Cerebellar cortex (tissue), 1 donor: ENCODE data around the gene DGAT2L6.

Experiments
- DNase-seq: peaks from one replicate; pipeline ENCODE4 v3.0.0-alpha.2; 2015; ENCODE audit warnings: low spot score

Gene DGAT2L6

GRCh38 chrX:70176938-70177533 lies at the start of gene DGAT2L6:
Gene DGAT2L6 (plus strand): TSS chrX:70177483. CDS start chrX:70177583, 100 bp downstream.
- no peak for DNase-seq

GRCh38 chrX:70128071-70128470 lies 49.2 kb upstream of the DGAT2L6 start:
- no peak for DNase-seq

GRCh38 chrX:70129816-70130215 lies 47.5 kb upstream of the DGAT2L6 start:
- no peak for DNase-seq

GRCh38 chrX:70132224-70132623 lies 45.1 kb upstream of the DGAT2L6 start:
- DNase-seq = peak; percentile 6

- no peak for DNase-seq
Observed at GRCh38 chrX:70132877-70133302, 44.4 kb upstream of the DGAT2L6 start.

- peak; percentile 95 for DNase-seq
Observed at GRCh38 chrX:70133303-70134115, 43.8 kb upstream of the DGAT2L6 start, which contains the start of gene IGBP1. Gene IGBP1 (plus strand): TSS chrX:70133447. CDS start chrX:70133948, 501 bp downstream.

- no peak for DNase-seq
Observed at GRCh38 chrX:70134116-70134477, 43.2 kb upstream of the DGAT2L6 start.

- no peak for DNase-seq
Observed at GRCh38 chrX:70138622-70139021, 38.7 kb upstream of the DGAT2L6 start.

GRCh38 chrX:70139736-70140135 lies 37.5 kb upstream of the DGAT2L6 start:
- no peak for DNase-seq

GRCh38 chrX:70141373-70141772 lies 35.9 kb upstream of the DGAT2L6 start:
- DNase-seq = no peak

GRCh38 chrX:70166601-70167590 lies 10.4 kb upstream of the DGAT2L6 start:
- no peak for DNase-seq

- DNase-seq = peak; percentile 12
Observed at GRCh38 chrX:70168238-70169188, 8.8 kb upstream of the DGAT2L6 start.

- no peak for DNase-seq
Observed at GRCh38 chrX:70169281-70169680, 8.0 kb upstream of the DGAT2L6 start.

- DNase-seq = no peak
Observed at GRCh38 chrX:70171624-70172023, 5.7 kb upstream of the DGAT2L6 start.

GRCh38 chrX:70172221-70172620 lies 5.1 kb upstream of the DGAT2L6 start:
- DNase-seq = no peak

GRCh38 chrX:70172964-70173363 lies 4.3 kb upstream of the DGAT2L6 start:
- DNase-seq = no peak

GRCh38 chrX:70174754-70175153 lies 2.5 kb upstream of the DGAT2L6 start:
- no peak for DNase-seq

GRCh38 chrX:70175338-70175737 lies 1.9 kb upstream of the DGAT2L6 start:
- no peak for DNase-seq

- DNase-seq = no peak
Observed at GRCh38 chrX:70183091-70183490, 5.8 kb downstream of the DGAT2L6 start.

GRCh38 chrX:70190225-70190624 lies 12.9 kb downstream of the DGAT2L6 start:
- DNase-seq = no peak
